HEK293 (cell line): ENCODE results near the gene KIAA0753.
"Not testable (repeated sequence)": the region's sequence is repeated elsewhere in the genome, so short reads cannot be mapped to it uniquely, and the experiment has no call there.

Source experiments
- CTCF ChIA-PET: fragments of 350-600 bp; formaldehyde crosslinking; extraction: SDS; loops from one replicate; lab custom pipeline; 2021; ENCODE audit warnings: antibody characterized with exemption; lab: Yijun Ruan, JAX
- POLR2A ChIA-PET: fragments of 300-600 bp; formaldehyde crosslinking; extraction: SDS; loops from one replicate; lab custom pipeline; 2020; ENCODE audit warnings: antibody characterized with exemption, inconsistent platforms; lab: Yijun Ruan, JAX
- H3K27ac ChIP-seq: fragments of 200-500 bp; sonication (Bioruptor generic); 2 replicates; pipeline ENCODE4 v1.5.1; 2014; ENCODE audit warnings: low read depth, low read length, control low read depth, inconsistent platforms; ENCODE audit errors: extremely low read depth
- H3K36me3 ChIP-seq, 2 experiments: fragments of 200-500 bp in 1 of 2; sonication (Bioruptor generic) in 1 of 2; 1 replicate in 1 of 2; 2 replicates in 1 of 2; pipeline ENCODE4 v1.5.1; 2014 to 2017; ENCODE audit warnings: inconsistent platforms in 2 of 2, low read length in 2 of 2; ENCODE audit not compliant: control insufficient read depth in 2 of 2, insufficient read depth in 1 of 2
- H3K4me1 ChIP-seq: fragments of 200-500 bp; sonication (Bioruptor generic); 2 replicates; pipeline ENCODE4 v1.5.1; 2014; ENCODE audit warnings: mild to moderate bottlenecking, low read length, inconsistent platforms; ENCODE audit not compliant: control insufficient read depth, insufficient read depth
- H3K4me3 ChIP-seq: 2 replicates; pipeline ENCODE4 v1.5.1; 2011; ENCODE audit warnings: low read depth, mild to moderate bottlenecking, control low read depth, low read length, moderate library complexity
- H3K9me3 ChIP-seq: fragments of 200-500 bp; sonication (Bioruptor generic); 2 replicates; pipeline ENCODE4 v1.5.1; 2014; ENCODE audit warnings: low read depth, low read length, inconsistent platforms; ENCODE audit not compliant: control insufficient read depth, insufficient read depth
- GLIS2 ChIP-seq: fragments of 450-650 bp; formaldehyde crosslinking; IDR thresholded peaks from 2 replicates; pipeline ENCODE4 v1.5.1; 2016; ENCODE audit warnings: missing biosample characterization, missing genetic modification characterization
- IKZF3 ChIP-seq: fragments of 450-650 bp; IDR thresholded peaks from 2 replicates; pipeline ENCODE4 v1.5.0; 2018; ENCODE audit warnings: missing biosample characterization, mild to moderate bottlenecking, missing genetic modification characterization, moderate library complexity
- INSM2 ChIP-seq: fragments of 450-650 bp; formaldehyde crosslinking; IDR thresholded peaks from 2 replicates; pipeline ENCODE4 v1.5.1; 2016; ENCODE audit warnings: missing biosample characterization, missing genetic modification characterization
- KLF16 ChIP-seq: fragments of 450-650 bp; formaldehyde crosslinking; IDR thresholded peaks from 2 replicates; pipeline ENCODE4 v1.5.1; 2017; ENCODE audit warnings: missing biosample characterization, missing genetic modification characterization
- KLF9 ChIP-seq: fragments of 450-650 bp; formaldehyde crosslinking; IDR thresholded peaks from 2 replicates; pipeline ENCODE4 v1.5.1; 2016; ENCODE audit warnings: missing biosample characterization, missing genetic modification characterization, low read depth
- SP2 ChIP-seq: fragments of 450-650 bp; formaldehyde crosslinking; IDR thresholded peaks from 2 replicates; pipeline ENCODE4 v1.5.1; 2016; ENCODE audit warnings: missing biosample characterization, missing genetic modification characterization
- YY2 ChIP-seq: fragments of 450-650 bp; formaldehyde crosslinking; IDR thresholded peaks from 2 replicates; pipeline ENCODE4 v1.5.1; 2016; ENCODE audit warnings: missing biosample characterization, missing genetic modification characterization
- ZBTB49 ChIP-seq: fragments of 450-650 bp; formaldehyde crosslinking; IDR thresholded peaks from 2 replicates; pipeline ENCODE4 v1.5.1; 2016; ENCODE audit warnings: missing biosample characterization, missing genetic modification characterization, low read depth
- ZNF155 ChIP-seq: fragments of 450-650 bp; formaldehyde crosslinking; IDR thresholded peaks from 2 replicates; pipeline ENCODE4 v1.5.1; 2016; ENCODE audit warnings: missing biosample characterization, missing genetic modification characterization
- ZNF174 ChIP-seq: fragments of 450-650 bp; formaldehyde crosslinking; IDR thresholded peaks from 2 replicates; pipeline ENCODE4 v1.5.0; 2017; ENCODE audit warnings: missing biosample characterization, mild to moderate bottlenecking, missing genetic modification characterization
- ZNF184 ChIP-seq: fragments of 450-650 bp; IDR thresholded peaks from 2 replicates; pipeline ENCODE4 v1.5.1; 2018; ENCODE audit warnings: missing biosample characterization, mild to moderate bottlenecking, missing genetic modification characterization
- ZNF223 ChIP-seq: fragments of 450-650 bp; formaldehyde crosslinking; IDR thresholded peaks from 2 replicates; pipeline ENCODE4 v1.5.1; 2016; ENCODE audit warnings: missing biosample characterization, missing genetic modification characterization
- ZNF324 ChIP-seq: fragments of 450-650 bp; formaldehyde crosslinking; IDR thresholded peaks from 2 replicates; pipeline ENCODE4 v1.5.1; 2016; ENCODE audit warnings: missing biosample characterization, missing genetic modification characterization
- ZNF488 ChIP-seq: fragments of 450-650 bp; formaldehyde crosslinking; IDR thresholded peaks from 2 replicates; pipeline ENCODE4 v1.5.1; 2016; ENCODE audit warnings: missing biosample characterization, missing genetic modification characterization
- ZNF501 ChIP-seq: fragments of 450-650 bp; formaldehyde crosslinking; IDR thresholded peaks from 2 replicates; pipeline ENCODE4 v1.5.1; 2016; ENCODE audit warnings: missing biosample characterization, missing genetic modification characterization
- ZNF660 ChIP-seq: fragments of 450-650 bp; IDR thresholded peaks from 2 replicates; pipeline ENCODE4 v1.5.1; 2018; ENCODE audit warnings: missing biosample characterization, mild to moderate bottlenecking, missing genetic modification characterization
- ZNF747 ChIP-seq: fragments of 450-650 bp; formaldehyde crosslinking; IDR thresholded peaks from 2 replicates; pipeline ENCODE4 v1.5.1; 2016; ENCODE audit warnings: missing biosample characterization, missing genetic modification characterization
- ZNF768 ChIP-seq: fragments of 450-650 bp; formaldehyde crosslinking; IDR thresholded peaks from 2 replicates; pipeline ENCODE4 v1.5.1; 2018; ENCODE audit warnings: missing biosample characterization, mild to moderate bottlenecking, missing genetic modification characterization
- ZNF837 ChIP-seq: fragments of 450-650 bp; formaldehyde crosslinking; IDR thresholded peaks from 2 replicates; pipeline ENCODE4 v1.5.1; 2016; ENCODE audit warnings: missing biosample characterization, missing genetic modification characterization
- TF ChIP-seq, protein P1 (sequence below): fragments of 450-650 bp; formaldehyde crosslinking; IDR thresholded peaks from 2 replicates; pipeline ENCODE4 v1.5.1; 2016; ENCODE audit warnings: missing biosample characterization, missing genetic modification characterization

Gene KIAA0753

DNA sequence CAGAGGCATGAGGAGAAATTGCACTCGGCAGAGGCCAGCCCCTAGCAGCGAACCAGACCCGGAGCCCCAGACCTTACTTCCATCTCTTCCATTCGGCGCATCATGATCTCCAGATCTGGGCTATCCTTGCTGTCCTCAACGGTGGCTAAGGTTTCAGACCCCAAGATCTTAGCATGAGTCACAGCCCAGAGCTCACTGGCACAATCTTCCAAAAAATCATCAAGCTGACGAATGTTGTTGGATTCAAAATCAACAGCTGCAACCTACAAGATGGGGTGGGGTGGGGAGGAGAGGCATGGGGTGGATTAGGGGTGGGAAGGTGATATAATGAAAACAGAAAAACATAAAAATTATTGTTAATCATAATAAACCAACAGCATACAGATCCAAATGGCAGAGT is 44.4 kb downstream of the KIAA0753 start:
- Histone ChIP-seq H3K4me3 (no peak overlapping the region), H3K9me3 (no peaks in the 10 kb centered on the region), H3K36me3 (peaks cover 69 to 97% of the 10 kb centered on the region in 2 experiments), H3K27ac (no peak overlapping the region), H3K4me1 (no peaks in the 10 kb centered on the region)
- ChIA-PET CTCF (no interaction called here), POLR2A (no interaction called here)
- no peak for TF ChIP-seq ZNF174 (tag by site-specific recombination)
- no peak for TF ChIP-seq ZNF768 (tag by site-specific recombination)
- TF ChIP-seq ZNF223: no peak
- no peak for TF ChIP-seq ZNF660
- TF ChIP-seq, protein P1, sequence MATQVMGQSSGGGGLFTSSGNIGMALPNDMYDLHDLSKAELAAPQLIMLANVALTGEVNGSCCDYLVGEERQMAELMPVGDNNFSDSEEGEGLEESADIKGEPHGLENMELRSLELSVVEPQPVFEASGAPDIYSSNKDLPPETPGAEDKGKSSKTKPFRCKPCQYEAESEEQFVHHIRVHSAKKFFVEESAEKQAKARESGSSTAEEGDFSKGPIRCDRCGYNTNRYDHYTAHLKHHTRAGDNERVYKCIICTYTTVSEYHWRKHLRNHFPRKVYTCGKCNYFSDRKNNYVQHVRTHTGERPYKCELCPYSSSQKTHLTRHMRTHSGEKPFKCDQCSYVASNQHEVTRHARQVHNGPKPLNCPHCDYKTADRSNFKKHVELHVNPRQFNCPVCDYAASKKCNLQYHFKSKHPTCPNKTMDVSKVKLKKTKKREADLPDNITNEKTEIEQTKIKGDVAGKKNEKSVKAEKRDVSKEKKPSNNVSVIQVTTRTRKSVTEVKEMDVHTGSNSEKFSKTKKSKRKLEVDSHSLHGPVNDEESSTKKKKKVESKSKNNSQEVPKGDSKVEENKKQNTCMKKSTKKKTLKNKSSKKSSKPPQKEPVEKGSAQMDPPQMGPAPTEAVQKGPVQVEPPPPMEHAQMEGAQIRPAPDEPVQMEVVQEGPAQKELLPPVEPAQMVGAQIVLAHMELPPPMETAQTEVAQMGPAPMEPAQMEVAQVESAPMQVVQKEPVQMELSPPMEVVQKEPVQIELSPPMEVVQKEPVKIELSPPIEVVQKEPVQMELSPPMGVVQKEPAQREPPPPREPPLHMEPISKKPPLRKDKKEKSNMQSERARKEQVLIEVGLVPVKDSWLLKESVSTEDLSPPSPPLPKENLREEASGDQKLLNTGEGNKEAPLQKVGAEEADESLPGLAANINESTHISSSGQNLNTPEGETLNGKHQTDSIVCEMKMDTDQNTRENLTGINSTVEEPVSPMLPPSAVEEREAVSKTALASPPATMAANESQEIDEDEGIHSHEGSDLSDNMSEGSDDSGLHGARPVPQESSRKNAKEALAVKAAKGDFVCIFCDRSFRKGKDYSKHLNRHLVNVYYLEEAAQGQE (tag by site-specific recombination): no peak
- TF ChIP-seq ZBTB49 (tag by site-specific recombination): no peak
- TF ChIP-seq YY2 (tag by site-specific recombination): no peak
- TF ChIP-seq ZNF184 (tag by site-specific recombination): no peak
- TF ChIP-seq ZNF488: no peak
- TF ChIP-seq ZNF747: no peak
- no peak for TF ChIP-seq INSM2 (tag by site-specific recombination)
- TF ChIP-seq SP2 (tag by site-specific recombination): no peak

GRCh38 chr17:6593371-6593770 is 47.1 kb downstream of the KIAA0753 start:
- H3K9me3 ChIP-seq, POLR2A ChIA-PET, H3K4me1 ChIP-seq, H3K4me3 ChIP-seq, H3K27ac ChIP-seq, CTCF ChIA-PET: not testable (repeated sequence)
- peaks cover 74 to 97% of the 10 kb centered on the region in 2 experiments for H3K36me3 ChIP-seq

GRCh38 chr17:6592173-6592572 is 48.3 kb downstream of the KIAA0753 start:
- H3K27ac ChIP-seq: no peak overlapping the region
- H3K4me3 ChIP-seq: no peak overlapping the region
- H3K9me3 ChIP-seq: no peaks in the 10 kb centered on the region
- POLR2A ChIA-PET: no interaction called here
- no peaks in the 10 kb centered on the region for H3K4me1 ChIP-seq
- CTCF ChIA-PET: no interaction called here
- TF ChIP-seq IKZF3 (tag by site-specific recombination) (no peak), ZNF837 (tag by site-specific recombination) (no peak), ZNF324 (tag by site-specific recombination) (no peak), ZNF155 (tag by site-specific recombination) (no peak), KLF16 (tag by site-specific recombination) (no peak), ZNF501 (tag by site-specific recombination) (no peak), KLF9 (no peak), GLIS2 (tag by site-specific recombination) (no peak), ZNF768 (tag by site-specific recombination) (no peak)
- H3K36me3 ChIP-seq: peaks cover 78 to 99% of the 10 kb centered on the region in 2 experiments
